PC-3 (cell line): ENCODE data around the gene SLC15A1. TPM values are rescaled to one million over a fixed set of nuclear protein-coding genes. Genes with fewer than 3 reads are reported as not detected.

Experiments used
- ATAC-seq: fragments of 200-7000 bp; cut with Tn5 transposase; 2 replicates; pipeline ENCODE4 v1.9.1; 2020; ENCODE audit warnings: mild to moderate bottlenecking, moderate library complexity
- BruUV-seq: library from RNA; stranded (reverse); fragments of 400-500 nt; replicated peaks from 2 replicates; lab custom pipeline; 2021; lab: Mats Ljungman, UMichigan
- CTCF ChIA-PET: fragments of 300-600 bp; sonication (Branson Sonifier 250); formaldehyde crosslinking; loops from one replicate; lab custom pipeline; 2022; ENCODE audit warnings: antibody characterized with exemption; lab: Charles Lee
- POLR2A ChIA-PET: fragments of 300-600 bp; sonication (Branson Sonifier 250); formaldehyde crosslinking; loops from one replicate; lab custom pipeline; 2022; ENCODE audit warnings: antibody characterized with exemption; ENCODE audit not compliant: unreplicated experiment; lab: Charles Lee
- DNase-seq: peaks from one replicate; pipeline ENCODE4 v3.0.0-alpha.2; 2015
- H2AFZ ChIP-seq: fragments of 300-600 bp; sonication (generic); 2 replicates; pipeline ENCODE4 v1.6.0; 2016; ENCODE audit warnings: antibody characterized with exemption, low read length
- H3F3A ChIP-seq: fragments of 300-600 bp; sonication (generic); one replicate; pipeline ENCODE4 v1.6.0; 2017; ENCODE audit warnings: antibody characterized with exemption, low read length, control low read depth, mild to moderate bottlenecking; ENCODE audit not compliant: unreplicated experiment
- H3K27ac ChIP-seq: fragments of 300-600 bp; sonication (generic); 2 replicates; pipeline ENCODE4 v1.5.1; 2016; ENCODE audit warnings: mild to moderate bottlenecking, low read length
- H3K27me3 ChIP-seq: fragments of 300-600 bp; sonication (generic); 2 replicates; pipeline ENCODE4 v1.6.1; 2016; ENCODE audit warnings: low read length, mixed read lengths
- H3K36me3 ChIP-seq: fragments of 300-600 bp; sonication (generic); 2 replicates; pipeline ENCODE4 v1.6.1; 2016; ENCODE audit warnings: low read depth, mixed run types, low read length, mixed read lengths
- H3K4me1 ChIP-seq: fragments of 300-600 bp; sonication (generic); 2 replicates; pipeline ENCODE4 v1.5.1; 2016; ENCODE audit warnings: low read length; ENCODE audit not compliant: insufficient read depth
- H3K4me2 ChIP-seq: fragments of 300-600 bp; sonication (generic); 2 replicates; pipeline ENCODE4 v1.6.0; 2016; ENCODE audit warnings: low read length
- H3K4me3 ChIP-seq: fragments of 300-600 bp; sonication (generic); 2 replicates; pipeline ENCODE4 v1.5.1; 2016; ENCODE audit warnings: mild to moderate bottlenecking, low read length, mixed read lengths
- H3K79me2 ChIP-seq: fragments of 300-600 bp; sonication (generic); 2 replicates; pipeline ENCODE4 v1.6.1; 2017; ENCODE audit warnings: low read length, mixed read lengths
- H3K9ac ChIP-seq: fragments of 300-600 bp; sonication (generic); 2 replicates; pipeline ENCODE4 v1.6.0; 2016; ENCODE audit warnings: mild to moderate bottlenecking, low read length
- H3K9me2 ChIP-seq: fragments of 300-600 bp; sonication (generic); replicated peaks from 2 replicates; pipeline ENCODE4 v1.6.1; 2016; ENCODE audit warnings: mixed run types, low read length, mixed read lengths
- H3K9me3 ChIP-seq: fragments of 300-600 bp; sonication (generic); 2 replicates; pipeline ENCODE4 v1.6.1; 2016; ENCODE audit warnings: low read length, mixed read lengths
- H4K20me1 ChIP-seq: fragments of 300-600 bp; sonication (generic); 2 replicates; pipeline ENCODE4 v1.6.1; 2016; ENCODE audit warnings: low read length, mixed read lengths
- EZH2 ChIP-seq: fragments of 300-600 bp; sonication (generic); IDR thresholded peaks from one replicate; pipeline ENCODE4 v1.6.1; 2017; ENCODE audit warnings: antibody characterized with exemption, mild to moderate bottlenecking, low read length; ENCODE audit not compliant: unreplicated experiment
- EZH2phosphoT487 ChIP-seq: fragments of 300-600 bp; sonication (generic); IDR thresholded peaks from 2 replicates; pipeline ENCODE4 v1.6.1; 2018; ENCODE audit warnings: mild to moderate bottlenecking, antibody characterized with exemption, low read length, borderline replicate concordance
- intact Hi-C: fragments of 100-400 bp; cut with micrococcal nuclease; formaldehyde crosslinking; loops from 2 replicates; pipeline ENCODE4 v1.9.0; 2023
- total RNA-seq: library from RNA; depleted of rRNA; stranded (reverse); fragments of >200 nt; gene quantifications from 2 replicates; pipeline ENCODE4 v1.2.3, GENCODE V29; 2014
- TF ChIP-seq, protein P1 (sequence below): fragments of 300-600 bp; sonication (generic); conservative IDR thresholded peaks from 2 replicates; pipeline ENCODE4 v1.5.1; 2017; ENCODE audit warnings: antibody characterized with exemption, low read depth, mild to moderate bottlenecking, low read length

SLC15A1 gene
- total RNA-seq, 1 experiment from 2014 or later: 1.7 TPM

DNA sequence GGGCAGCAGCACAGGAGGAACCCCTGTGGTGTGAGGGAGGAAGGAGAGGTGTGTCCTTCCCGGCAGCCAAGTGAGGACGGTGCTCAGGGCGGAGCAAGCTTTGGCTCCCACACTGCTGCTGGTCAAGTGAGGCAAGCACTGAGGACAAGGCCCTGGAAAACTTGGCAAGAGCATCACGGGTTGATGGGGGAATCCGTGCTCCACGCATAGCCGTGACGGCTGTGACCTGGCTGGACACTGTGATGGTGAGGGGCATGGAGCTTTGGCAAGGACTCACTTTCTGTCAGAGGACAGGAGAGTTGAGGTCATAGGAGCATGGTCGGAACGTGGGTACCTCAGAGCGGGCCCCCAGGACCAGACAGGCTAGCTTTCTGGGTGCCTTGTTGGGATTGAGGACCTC, 29.0 kb upstream of the SLC15A1 start:
- no peaks in the 10 kb centered on the region for H4K20me1 ChIP-seq
- H3K27ac ChIP-seq: no peak overlapping the region
- DNase-seq: no peak
- no TSS peak for BruUV-seq
- ATAC-seq: no peak
- ChIA-PET CTCF (no interaction called here), POLR2A (no interaction called here)
- H3K9ac ChIP-seq: no peak overlapping the region
- H3K79me2 ChIP-seq: no peaks in the 10 kb centered on the region
- no peak overlapping the region for H3K4me2 ChIP-seq
- H3K36me3 ChIP-seq: no peaks in the 10 kb centered on the region
- TF ChIP-seq EZH2phosphoT487 (no peak), EZH2 (no peak)
- TF ChIP-seq, protein P1, sequence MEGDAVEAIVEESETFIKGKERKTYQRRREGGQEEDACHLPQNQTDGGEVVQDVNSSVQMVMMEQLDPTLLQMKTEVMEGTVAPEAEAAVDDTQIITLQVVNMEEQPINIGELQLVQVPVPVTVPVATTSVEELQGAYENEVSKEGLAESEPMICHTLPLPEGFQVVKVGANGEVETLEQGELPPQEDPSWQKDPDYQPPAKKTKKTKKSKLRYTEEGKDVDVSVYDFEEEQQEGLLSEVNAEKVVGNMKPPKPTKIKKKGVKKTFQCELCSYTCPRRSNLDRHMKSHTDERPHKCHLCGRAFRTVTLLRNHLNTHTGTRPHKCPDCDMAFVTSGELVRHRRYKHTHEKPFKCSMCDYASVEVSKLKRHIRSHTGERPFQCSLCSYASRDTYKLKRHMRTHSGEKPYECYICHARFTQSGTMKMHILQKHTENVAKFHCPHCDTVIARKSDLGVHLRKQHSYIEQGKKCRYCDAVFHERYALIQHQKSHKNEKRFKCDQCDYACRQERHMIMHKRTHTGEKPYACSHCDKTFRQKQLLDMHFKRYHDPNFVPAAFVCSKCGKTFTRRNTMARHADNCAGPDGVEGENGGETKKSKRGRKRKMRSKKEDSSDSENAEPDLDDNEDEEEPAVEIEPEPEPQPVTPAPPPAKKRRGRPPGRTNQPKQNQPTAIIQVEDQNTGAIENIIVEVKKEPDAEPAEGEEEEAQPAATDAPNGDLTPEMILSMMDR: no peak
- H3K27me3 ChIP-seq: no peaks in the 10 kb centered on the region
- H3K4me1 ChIP-seq: peaks cover 7% of the 10 kb centered on the region; the same call in 1 of the 2 replicates
- H3K9me2 ChIP-seq: no peaks in the 10 kb centered on the region
- no peaks in the 10 kb centered on the region for H3F3A ChIP-seq
- H3K4me3 ChIP-seq: no peak overlapping the region
- no peak overlapping the region for H2AFZ ChIP-seq
- intact Hi-C loops: no loop called here
- H3K9me3 ChIP-seq: no peaks in the 10 kb centered on the region

DNA sequence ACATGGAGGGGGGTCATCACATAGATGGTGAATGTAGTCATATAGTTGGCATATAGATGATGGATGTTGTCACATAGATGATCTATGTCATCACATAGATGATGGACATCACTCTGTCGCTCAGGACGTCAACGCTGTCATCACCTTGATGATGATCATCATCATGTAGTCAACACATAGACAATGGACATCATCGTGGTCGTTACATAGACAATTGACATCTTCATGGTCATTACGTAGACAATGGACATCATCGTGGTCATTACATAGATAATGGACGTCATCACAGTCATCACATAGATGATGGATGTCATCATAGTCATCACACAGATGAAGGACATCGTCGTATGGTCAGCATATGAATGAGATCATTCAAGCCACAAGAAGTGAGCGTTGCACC, 28.6 kb upstream of the SLC15A1 start:
- BruUV-seq: no TSS peak
- intact Hi-C loops: no loop called here
- no peak overlapping the region for H2AFZ ChIP-seq
- H3K9me3 ChIP-seq: no peaks in the 10 kb centered on the region
- CTCF ChIA-PET: no interaction called here
- DNase-seq: no peak
- no peaks in the 10 kb centered on the region for H3K27me3 ChIP-seq
- TF ChIP-seq EZH2phosphoT487 (no peak), EZH2 (no peak)
- TF ChIP-seq, protein P1: no peak
- H3K9me2 ChIP-seq: no peaks in the 10 kb centered on the region
- no peak overlapping the region for H3K9ac ChIP-seq
- no peaks in the 10 kb centered on the region for H3K36me3 ChIP-seq
- H3K4me3 ChIP-seq: no peak overlapping the region
- no peak for ATAC-seq
- no peaks in the 10 kb centered on the region for H4K20me1 ChIP-seq
- H3K27ac ChIP-seq: no peak overlapping the region
- H3K4me1 ChIP-seq: peaks cover 7% of the 10 kb centered on the region; the same call in 1 of the 2 replicates
- POLR2A ChIA-PET: no interaction called here
- no peaks in the 10 kb centered on the region for H3F3A ChIP-seq
- no peaks in the 10 kb centered on the region for H3K79me2 ChIP-seq
- no peak overlapping the region for H3K4me2 ChIP-seq

DNA sequence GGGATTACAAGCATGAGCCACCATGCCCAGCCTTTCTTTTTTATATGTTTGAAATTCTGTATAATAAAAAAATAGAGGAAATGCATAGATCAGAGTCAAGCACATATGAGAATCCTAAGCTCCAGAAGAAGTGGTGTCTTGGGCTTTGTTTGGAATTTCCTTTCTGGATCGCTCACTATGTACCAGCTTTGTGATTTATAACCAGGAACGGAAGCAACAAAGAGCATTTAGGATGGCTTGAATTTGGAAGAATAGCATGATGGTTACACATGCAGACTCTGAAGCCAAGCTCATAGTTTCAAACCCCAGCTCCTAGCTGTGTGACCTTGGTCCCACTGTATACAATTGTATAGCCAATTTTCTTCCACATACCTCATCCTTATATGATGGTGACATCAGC, 28.0 kb upstream of the SLC15A1 start:
- H3K9ac ChIP-seq: no peak overlapping the region
- H3K4me2 ChIP-seq: no peak overlapping the region
- no TSS peak for BruUV-seq
- peaks cover 13% of the 10 kb centered on the region for H3K4me1 ChIP-seq
- TF ChIP-seq EZH2phosphoT487: no peak
- TF ChIP-seq, protein P1: no peak
- no peak for TF ChIP-seq EZH2
- H2AFZ ChIP-seq: no peak overlapping the region
- no peaks in the 10 kb centered on the region for H4K20me1 ChIP-seq
- H3F3A ChIP-seq: no peaks in the 10 kb centered on the region
- no peak overlapping the region for H3K4me3 ChIP-seq
- intact Hi-C loops: no loop called here
- POLR2A ChIA-PET: no interaction called here
- no peaks in the 10 kb centered on the region for H3K36me3 ChIP-seq
- no peak overlapping the region for H3K27ac ChIP-seq
- DNase-seq (no peak), ATAC-seq (no peak)
- no peaks in the 10 kb centered on the region for H3K9me2 ChIP-seq
- no peaks in the 10 kb centered on the region for H3K79me2 ChIP-seq
- CTCF ChIA-PET: no interaction called here
- H3K27me3 ChIP-seq: no peaks in the 10 kb centered on the region
- H3K9me3 ChIP-seq: no peaks in the 10 kb centered on the region
